GM11168 (cell line): ENCODE measurements around the gene TM7SF3.
"Not testable (repeated sequence)": the region's sequence is repeated elsewhere in the genome, so short reads cannot be mapped to it uniquely, and the experiment has no call there.

Source experiments
- in situ Hi-C: fragments of 300-500 bp; cut with MboI; formaldehyde crosslinking; loops from one replicate; pipeline ENCODE4 v1.12.0; 2022; ENCODE audit warnings: low sequenced_read_pairs; ENCODE audit not compliant: unreplicated experiment

The TM7SF3 gene

GRCh38 chr12:27014085-27014858 lies at the start of gene TM7SF3:
Gene TM7SF3 (minus strand): TSS chr12:27014384. CDS start chr12:27014168, 216 bp downstream.
- in situ Hi-C loops: no loop called here

DNA sequence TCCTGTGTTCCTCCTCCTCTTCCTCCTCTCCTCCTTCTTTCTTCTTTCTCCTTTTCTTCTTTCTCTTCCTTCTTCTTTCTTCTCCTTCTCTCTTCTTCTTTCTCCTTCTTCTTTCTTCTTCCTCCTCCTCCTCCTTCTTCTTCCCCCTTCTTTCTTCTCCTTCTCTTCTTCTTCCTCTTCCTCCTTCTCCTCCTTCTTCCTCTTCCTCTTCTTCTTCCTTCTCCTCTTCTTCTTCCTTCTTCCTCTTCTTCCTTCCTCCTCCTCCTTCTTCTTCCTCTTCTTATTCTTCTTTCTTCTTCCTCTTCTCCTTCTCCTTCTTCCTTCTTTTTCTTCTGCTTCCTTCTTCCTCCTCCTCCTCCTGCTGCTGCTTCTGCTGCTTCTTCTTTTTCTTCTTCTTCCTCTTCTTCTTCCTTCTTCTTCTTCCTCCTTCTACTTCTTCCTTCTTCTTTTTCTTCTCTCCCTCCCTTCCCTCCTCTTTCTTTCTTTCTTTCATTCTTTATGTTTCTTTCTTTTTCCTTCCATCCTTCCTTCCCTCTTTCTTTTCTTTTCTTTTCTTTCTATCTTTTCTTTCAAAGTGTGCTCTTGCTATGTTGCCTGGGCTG lies 49.2 kb upstream of the TM7SF3 start:
- in situ Hi-C loops: no loop called here

DNA sequence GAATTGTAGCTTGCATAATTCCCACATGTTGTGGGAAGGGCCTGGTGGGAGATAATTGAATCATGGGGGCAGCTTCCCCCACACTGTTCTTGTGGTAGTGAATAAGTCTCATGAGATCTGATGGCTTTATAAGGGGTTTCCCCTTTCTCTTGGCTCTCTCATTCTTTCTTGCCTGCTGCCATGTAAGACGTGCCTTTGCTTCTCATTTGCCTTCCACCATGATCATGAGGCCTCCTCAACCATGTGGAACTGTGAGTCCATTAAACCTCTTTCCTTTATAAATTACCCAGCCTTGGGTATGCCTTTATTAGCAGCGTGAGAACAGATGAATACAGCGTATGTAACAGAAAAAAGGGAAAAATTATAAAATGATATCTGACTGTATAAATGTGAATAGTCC lies 47.1 kb upstream of the TM7SF3 start:
- in situ Hi-C loops: no loop called here

GRCh38 chr12:27060740-27061139 lies 46.6 kb upstream of the TM7SF3 start:
- in situ Hi-C loops: no loop called here

GRCh38 chr12:27057543-27057942 lies 43.4 kb upstream of the TM7SF3 start:
- in situ Hi-C loops: no loop called here

- in situ Hi-C loops: no loop called here
These were observed 41.8 kb upstream of the TM7SF3 start for GRCh38 chr12:27055966-27056365.

GRCh38 chr12:27052742-27053141 lies 38.6 kb upstream of the TM7SF3 start:
- in situ Hi-C loops: no loop called here

GRCh38 chr12:27052176-27052575 lies 38.0 kb upstream of the TM7SF3 start:
- in situ Hi-C loops: no loop called here

DNA sequence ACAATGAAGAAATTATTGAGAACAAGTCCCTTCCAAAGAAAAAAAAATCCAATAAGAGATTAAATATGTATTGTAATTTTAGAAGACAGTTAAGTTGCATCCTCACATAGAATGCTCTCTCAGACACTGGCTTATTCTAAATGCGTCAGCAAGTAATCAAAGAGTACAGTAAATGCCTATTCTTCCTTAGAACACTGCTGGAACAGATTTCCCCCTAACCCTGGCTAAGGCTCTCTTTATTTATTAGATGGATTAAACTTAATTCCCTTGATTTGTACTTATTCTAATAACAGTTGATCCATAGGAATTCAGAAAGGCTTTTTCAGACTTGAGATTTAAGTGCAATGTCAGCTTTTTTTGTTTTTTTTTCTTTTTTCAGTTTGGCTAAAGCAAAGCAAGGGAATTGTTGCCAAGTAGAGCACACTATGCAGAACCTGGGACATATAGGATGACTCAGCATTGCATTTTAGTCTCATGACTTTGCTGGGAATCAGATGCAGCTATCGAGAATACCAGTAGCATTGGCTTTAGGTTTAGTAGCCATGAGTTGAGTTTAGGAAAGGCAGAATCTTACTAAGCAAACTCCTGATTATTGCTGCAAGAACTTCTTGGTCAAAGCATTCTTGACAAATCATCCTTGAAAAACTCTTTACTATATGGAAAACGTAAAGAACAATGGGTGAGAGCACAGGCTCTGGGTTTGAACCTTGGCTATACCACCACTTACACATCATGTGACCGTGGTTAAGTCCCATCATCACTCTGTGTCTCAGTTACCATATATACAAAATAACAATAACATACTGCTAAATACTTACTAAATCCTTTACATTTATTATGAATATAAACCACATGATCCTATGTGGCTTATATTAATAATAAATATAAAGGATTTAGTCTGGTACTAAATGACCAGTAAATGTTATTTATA lies 34.9 kb upstream of the TM7SF3 start:
- in situ Hi-C loops: loop anchor here (10.0 kb wide), 1 partner anchor 256 kb away; no protein-coding TSS in a partner anchor

DNA sequence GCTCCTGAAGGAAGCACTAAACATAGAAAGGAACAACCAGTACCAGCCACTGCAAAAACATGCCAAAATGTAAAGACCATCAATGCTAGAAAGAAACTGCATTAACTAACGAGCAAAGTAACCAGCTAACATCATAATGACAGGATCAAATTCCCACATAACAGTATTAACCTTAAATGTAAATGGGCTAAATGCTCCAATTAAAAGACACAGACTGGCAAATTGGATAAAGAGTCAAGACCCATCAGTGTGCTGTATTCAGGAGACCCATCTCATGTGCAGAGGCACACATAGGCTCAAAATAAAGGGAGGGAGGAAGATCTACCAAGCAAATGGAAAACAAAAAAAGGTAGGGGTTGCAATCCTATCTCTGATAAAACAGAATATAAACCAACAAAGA lies 27.8 kb upstream of the TM7SF3 start:
- in situ Hi-C loops: loop anchor here (10.0 kb wide), 1 partner anchor 263 kb away; no protein-coding TSS in a partner anchor

GRCh38 chr12:27040637-27041036 lies 26.5 kb upstream of the TM7SF3 start:
- in situ Hi-C loops: loop anchor here (10.0 kb wide), 1 partner anchor 264 kb away; no protein-coding TSS in a partner anchor

DNA sequence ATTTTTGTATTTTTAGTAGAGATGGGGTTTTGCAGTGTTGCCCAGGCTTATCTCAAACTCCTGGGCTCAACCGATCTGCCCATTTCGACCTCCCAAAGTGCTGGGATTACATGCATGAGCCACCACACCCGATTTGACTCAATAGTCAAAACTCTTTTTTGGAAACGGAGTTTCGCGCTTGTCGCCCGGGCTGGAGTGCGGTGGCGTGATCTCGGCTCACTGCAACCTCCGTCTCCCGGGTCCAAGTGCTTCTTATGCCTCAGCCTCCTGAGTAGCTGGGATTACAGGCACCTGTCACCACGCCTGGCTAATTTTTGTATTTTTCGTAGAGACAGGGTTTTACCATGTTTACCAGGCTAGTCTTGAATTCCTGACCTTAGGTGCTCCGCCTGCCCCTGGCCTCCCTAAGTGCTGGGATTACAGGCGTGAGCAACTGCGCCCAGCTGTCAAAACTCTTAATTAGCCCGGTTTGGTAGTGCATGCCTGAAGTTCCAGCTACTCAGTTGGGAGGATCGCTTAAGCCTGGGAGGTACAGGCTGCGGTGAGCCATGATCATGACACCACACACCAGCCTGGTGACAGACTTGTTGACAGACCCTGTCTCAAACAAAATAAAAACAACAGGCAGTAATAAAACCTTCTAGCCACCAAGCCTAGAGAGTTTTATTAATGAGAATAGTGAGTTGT lies 20.6 kb upstream of the TM7SF3 start:
- in situ Hi-C loops: no loop called here

- in situ Hi-C loops: no loop called here
These were observed 18.5 kb upstream of the TM7SF3 start for GRCh38 chr12:27032679-27033078.

- in situ Hi-C loops: no loop called here
These were observed 17.3 kb upstream of the TM7SF3 start for GRCh38 chr12:27031531-27031930.

- in situ Hi-C loops: no loop called here
These were observed 12.1 kb upstream of the TM7SF3 start for GRCh38 chr12:27026257-27026656.

GRCh38 chr12:27025116-27025515 lies 10.9 kb upstream of the TM7SF3 start:
- in situ Hi-C loops: no loop called here

GRCh38 chr12:27024291-27024690 lies 10.1 kb upstream of the TM7SF3 start:
- in situ Hi-C loops: no loop called here

DNA sequence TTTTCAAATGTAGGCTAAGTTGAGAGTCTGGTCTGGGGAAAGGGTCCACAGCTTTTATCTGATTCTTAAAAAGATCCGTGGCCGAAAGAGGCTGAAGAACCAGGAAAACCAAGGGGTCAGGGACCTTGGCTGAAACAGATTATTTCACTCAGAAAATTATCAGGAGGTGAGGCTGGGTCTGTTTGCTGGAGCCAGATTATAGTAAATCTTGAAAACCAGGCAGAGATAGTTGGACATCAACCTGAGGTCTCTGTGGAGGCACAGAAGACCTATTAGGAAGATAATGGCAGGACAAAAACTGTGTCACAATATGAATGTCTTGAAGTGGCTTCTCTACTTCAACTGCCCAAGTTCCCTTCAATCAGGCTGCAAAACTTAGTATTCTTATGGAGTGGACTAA lies 6.6 kb upstream of the TM7SF3 start:
- in situ Hi-C loops: no loop called here

DNA sequence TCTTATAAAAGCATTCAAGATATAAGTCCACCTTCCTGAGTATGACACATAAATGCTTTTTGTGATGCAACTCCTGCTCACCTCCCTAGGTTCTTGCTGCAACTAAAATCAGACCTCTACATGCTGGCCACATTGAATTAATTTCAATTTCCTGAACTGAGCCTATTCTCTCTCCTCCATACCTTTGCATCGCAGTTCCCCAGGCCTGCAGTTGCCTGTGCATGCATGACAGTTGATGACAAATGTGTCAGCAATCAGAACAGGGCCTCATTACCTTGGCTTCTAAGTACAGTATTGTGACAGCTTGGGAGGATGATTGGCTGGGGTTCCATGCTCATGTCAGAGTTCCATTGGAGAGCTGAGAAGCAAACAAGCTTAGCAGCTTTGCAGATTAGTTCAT lies 3.9 kb upstream of the TM7SF3 start:
- in situ Hi-C loops: no loop called here

DNA sequence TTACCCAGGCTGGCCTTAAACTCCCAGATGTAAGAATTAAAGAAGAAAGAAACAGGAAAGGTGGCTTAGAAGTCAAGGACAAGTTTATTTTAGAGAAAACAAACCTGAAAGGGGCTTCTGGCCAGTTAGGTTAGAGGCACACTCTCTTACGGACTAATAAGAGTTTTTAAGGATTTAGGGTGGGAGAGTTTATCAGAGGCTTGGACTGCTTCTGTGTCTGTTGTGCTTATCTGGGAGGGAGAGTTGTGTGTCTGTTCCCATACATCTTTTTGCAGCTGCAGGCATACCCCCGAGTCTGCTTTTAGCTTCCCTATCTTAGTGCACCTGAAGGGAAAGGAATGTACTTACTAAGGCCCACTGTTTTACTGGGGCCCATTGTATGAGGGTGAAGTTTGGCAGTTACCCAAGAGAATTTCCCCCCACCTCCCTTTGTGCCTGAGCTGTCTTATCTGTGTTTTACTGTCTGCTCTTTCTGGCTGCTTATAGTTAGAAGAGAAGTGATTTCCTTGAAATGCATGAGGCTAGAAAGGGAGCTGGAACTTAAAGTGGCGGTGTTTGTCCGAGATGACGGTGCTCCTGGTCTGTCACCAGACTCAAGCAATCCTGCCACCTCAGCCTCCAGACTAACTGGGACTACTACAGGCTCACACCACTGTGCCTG lies 3.1 kb upstream of the TM7SF3 start:
- in situ Hi-C loops: not testable (repeated sequence)
